HepG2 (cell line): Measurements from ENCODE around the gene SNX9. TPM values are rescaled to one million over a fixed set of nuclear protein-coding genes. Genes with fewer than 3 reads are reported as not detected.

Experiments used
- ARHGAP35 ChIP-seq: sonication (generic); formaldehyde crosslinking; IDR thresholded peaks from 2 replicates; pipeline ENCODE4 v1.9.0; 2022; ENCODE audit warnings: mild to moderate bottlenecking, inconsistent platforms, moderate library complexity, missing genetic modification reagents, borderline replicate concordance
- ATF7 ChIP-seq, 2 experiments: fragments of 450-650 bp in 1 of 2; sonication (generic) in 1 of 2; formaldehyde crosslinking in 1 of 2; IDR thresholded peaks; 2 replicates each; pipeline versions ENCODE4 v1.4.0 to v1.6.1; 2016 to 2020; ENCODE audit warnings: antibody characterized with exemption in 1 of 2, mild to moderate bottlenecking in 1 of 2, missing genetic modification reagents in 1 of 2
- BATF2 ChIP-seq: sonication (generic); formaldehyde crosslinking; IDR thresholded peaks from 2 replicates; pipeline ENCODE4 v1.8.0; 2022; ENCODE audit warnings: mild to moderate bottlenecking, missing genetic modification reagents, moderate library complexity
- FOXO4 ChIP-seq: sonication (generic); formaldehyde crosslinking; conservative IDR thresholded peaks from 2 replicates; pipeline ENCODE4 v1.8.1; 2023; ENCODE audit warnings: missing genetic modification reagents
- MED13 ChIP-seq: sonication (generic); formaldehyde crosslinking; IDR thresholded peaks from 2 replicates; pipeline ENCODE4 v1.5.0; 2020; ENCODE audit warnings: missing genetic modification reagents
- MTF2 ChIP-seq: sonication (generic); formaldehyde crosslinking; IDR thresholded peaks from 2 replicates; pipeline ENCODE4 v1.5.0; 2020; ENCODE audit warnings: missing genetic modification reagents, borderline replicate concordance
- PRPF4 ChIP-seq: fragments of 200-400 bp; formaldehyde crosslinking; IDR thresholded peaks from 2 replicates; pipeline ENCODE4 v1.6.1; 2016; ENCODE audit warnings: low read length, low read depth; ENCODE audit not compliant: poor library complexity, severe bottlenecking
- RAD51 ChIP-seq: fragments of 450-650 bp; IDR thresholded peaks from 2 replicates; pipeline ENCODE4 v1.6.1; 2016; ENCODE audit warnings: borderline replicate concordance
- REPIN1 ChIP-seq: sonication (generic); formaldehyde crosslinking; IDR thresholded peaks from 2 replicates; pipeline ENCODE4 v1.8.0; 2022; ENCODE audit warnings: missing genetic modification reagents, low read depth, mild to moderate bottlenecking, borderline replicate concordance
- TFDP1 ChIP-seq: IDR thresholded peaks from 2 replicates; pipeline ENCODE4 v1.6.1; 2016; ENCODE audit warnings: missing compliant biosample characterization, missing genetic modification reagents, borderline replicate concordance
- THAP8 ChIP-seq: sonication (generic); formaldehyde crosslinking; IDR thresholded peaks from 2 replicates; pipeline ENCODE4 v1.5.1; 2020; ENCODE audit warnings: missing genetic modification reagents, mild to moderate bottlenecking, borderline replicate concordance
- ZBTB4 ChIP-seq: sonication (generic); formaldehyde crosslinking; IDR thresholded peaks from 2 replicates; pipeline ENCODE4 v1.4.0; 2020; ENCODE audit warnings: missing genetic modification reagents, mild to moderate bottlenecking, borderline replicate concordance
- ZNF10 ChIP-seq: sonication (generic); formaldehyde crosslinking; IDR thresholded peaks from 2 replicates; pipeline ENCODE4 v1.4.0; 2020; ENCODE audit warnings: mild to moderate bottlenecking, low read depth, missing genetic modification reagents, borderline replicate concordance
- ZNF225 ChIP-seq: sonication (generic); formaldehyde crosslinking; IDR thresholded peaks from 2 replicates; pipeline ENCODE4 v1.4.0; 2020; ENCODE audit warnings: mild to moderate bottlenecking, missing genetic modification reagents
- ZNF512 ChIP-seq: sonication (generic); formaldehyde crosslinking; IDR thresholded peaks from 2 replicates; pipeline ENCODE4 v1.4.0; 2020; ENCODE audit warnings: mild to moderate bottlenecking, missing genetic modification reagents
- ZNF720 ChIP-seq: sonication (generic); formaldehyde crosslinking; IDR thresholded peaks from 2 replicates; pipeline ENCODE4 v1.4.0; 2020; ENCODE audit warnings: missing genetic modification reagents
- ZNF724P ChIP-seq: sonication (generic); formaldehyde crosslinking; IDR thresholded peaks from 2 replicates; pipeline ENCODE4 v1.8.0; 2022; ENCODE audit warnings: missing genetic modification reagents, borderline replicate concordance
- ZNF780A ChIP-seq: sonication (generic); formaldehyde crosslinking; IDR thresholded peaks from 2 replicates; pipeline ENCODE4 v1.8.0; 2022; ENCODE audit warnings: mild to moderate bottlenecking, missing genetic modification reagents, moderate library complexity
- ZNF788 ChIP-seq: sonication (generic); formaldehyde crosslinking; IDR thresholded peaks from 2 replicates; pipeline ENCODE4 v1.5.0; 2020; ENCODE audit warnings: mild to moderate bottlenecking, missing genetic modification reagents, borderline replicate concordance
- polyA plus RNA-seq, 8 experiments: library from polyadenylated mRNA; depleted of rRNA in 3 of 8; stranded (reverse) in 7 of 8; unstranded in 1 of 8; fragments of >200 nt; fragmentation: Illumina TruSeq in 4 of 8; extraction: Trizol in 4 of 8; gene quantifications; 2 replicates each; pipeline versions ENCODE4 v1.2.1 to v1.2.3, GENCODE V29; 2011 to 2016; ENCODE audit warnings: low read depth in 4 of 8, missing spikeins in 1 of 8, mixed read lengths in 1 of 8; ENCODE audit not compliant: insufficient read depth in 1 of 8
- total RNA-seq, 5 experiments: library from RNA; depleted of rRNA; stranded (reverse); fragments of >200 nt; fragmentation: Illumina TruSeq; extraction: Trizol; gene quantifications; 2 replicates each; pipeline ENCODE4 v1.2.3, GENCODE V29; 2016; ENCODE audit warnings: low read depth in 1 of 5

Gene SNX9
- total and polyA plus RNA-seq, 2 of the 13 experiments (the other 11 are each of a cell fraction or from before 2014, with no cell fraction given) = 21.9 to 36.0 TPM

- TF ChIP-seq ATF7 (IDR thresholded peaks at IDR 0.05) (no peak), ATF7 (CRISPR knock-in tag; IDR thresholded peaks at IDR 0.05) (0 out of 2 replicates have a peak, but pooled peaks have one; percentile 11), ZNF788 (CRISPR knock-in tag) (no peak), MED13 (CRISPR knock-in tag) (0 out of 2 replicates have a peak, but pooled peaks have one; percentile 17), FOXO4 (CRISPR knock-in tag) (0 out of 2 replicates have a peak, but pooled peaks have one; percentile 64), ZNF780A (0 out of 2 replicates have a peak, but pooled peaks have one; percentile 56), PRPF4 (no peak), ZBTB4 (CRISPR knock-in tag) (peak; percentile 93; the same call in 1 of the 2 replicates), ZNF724P (CRISPR knock-in tag) (peak; percentile 79; the same call in 1 of the 2 replicates), ZNF10 (no peak), BATF2 (CRISPR knock-in tag) (0 out of 2 replicates have a peak, but pooled peaks have one; percentile 10), MTF2 (CRISPR knock-in tag) (peak; percentile 18; the same call in 1 of the 2 replicates), TFDP1 (CRISPR knock-in tag) (peak; percentile 7; the same call in 1 of the 2 replicates), ZNF512 (CRISPR knock-in tag) (0 out of 2 replicates have a peak, but pooled peaks have one; percentile 20), ZNF720 (CRISPR knock-in tag) (peak; percentile 76; the same call in 1 of the 2 replicates), ARHGAP35 (CRISPR knock-in tag) (0 out of 2 replicates have a peak, but pooled peaks have one; percentile 64), THAP8 (0 out of 2 replicates have a peak, but pooled peaks have one; percentile 31), ZNF225 (0 out of 2 replicates have a peak, but pooled peaks have one; percentile 33), REPIN1 (CRISPR knock-in tag) (0 out of 2 replicates have a peak, but pooled peaks have one; percentile 23), RAD51 (peak; percentile 45; the same call in 1 of the 2 replicates)
These were observed 158.0 kb downstream of the SNX9 start (continued) for GRCh38 chr6:157981132-157981394.
